Measurements from ENCODE around the gene PDE5A.
"Not testable (repeated sequence)": the region's sequence is repeated elsewhere in the genome, so short reads cannot be mapped to it uniquely, and the experiment has no call there.

GRCh38 chr4:119636851-119637250, 8.2 kb upstream of the PDE5A start:
- TF ChIP-seq CTCF (IDR thresholded peaks at IDR 0.05; ENCODE audit: poor library complexity, severe bottlenecking); REST (IDR thresholded peaks at IDR 0.05; ENCODE audit: borderline replicate concordance); EZH2 (IDR thresholded peaks at IDR 0.05; ENCODE audit: borderline replicate concordance, insufficient read depth, low read length, poor library complexity, severe bottlenecking); MXI1 (conservative IDR thresholded peaks at IDR 0.05; ENCODE audit: poor library complexity, severe bottlenecking); EP300 (conservative IDR thresholded peaks at IDR 0.05; ENCODE audit: poor library complexity, severe bottlenecking); POLR2AphosphoS5 (IDR thresholded peaks at IDR 0.05); SMC3 (conservative IDR thresholded peaks at IDR 0.05; ENCODE audit: poor library complexity); RAD21 (conservative IDR thresholded peaks at IDR 0.05): not testable (repeated sequence)
